HCT116 (cell line): Measurements from ENCODE around the gene VRK3. TPM values are rescaled to one million over a fixed set of nuclear protein-coding genes. Genes with fewer than 3 reads are reported as not detected.
"Not testable (repeated sequence)": the region's sequence is repeated elsewhere in the genome, so short reads cannot be mapped to it uniquely, and the experiment has no call there.

Source experiments
- ATAC-seq: fragments of 200-7000 bp; cut with Tn5 transposase; 2 replicates; pipeline ENCODE4 v1.9.1; 2020; ENCODE audit warnings: mild to moderate bottlenecking, moderate library complexity
- BruUV-seq: library from RNA; stranded (reverse); fragments of 400-500 nt; replicated peaks from 2 replicates; lab custom pipeline; 2021; lab: Mats Ljungman, UMichigan
- CTCF ChIA-PET: fragments of 300-600 bp; sonication (Branson Sonifier 250); formaldehyde crosslinking; loops from one replicate; lab custom pipeline; 2021; ENCODE audit warnings: antibody characterized with exemption; lab: Charles Lee
- POLR2A ChIA-PET: fragments of 300-600, 350-600 bp; sonication (Branson Sonifier 250); formaldehyde crosslinking; loops from one replicate; lab custom pipeline; 2021; ENCODE audit warnings: antibody characterized with exemption; lab: Charles Lee
- RAD21 ChIA-PET, 2 experiments: fragments of 300-600 bp; sonication (Branson Sonifier 250); formaldehyde crosslinking; loops; one replicate each; lab custom pipeline; 2023; ENCODE audit warnings: low total read pairs in 2 of 2; ENCODE audit not compliant: uncharacterized antibody in 2 of 2, unreplicated experiment in 2 of 2, low non-redundant PET in 1 of 2; lab: Charles Lee
- DNase-seq: peaks from one replicate; pipeline ENCODE4 v3.0.0-alpha.2; 2010; ENCODE audit warnings: low read depth, low spot score
- H2AFZ ChIP-seq: fragments of 200-600 bp; shearing (Covaris generic), sonication (generic); 2 replicates; pipeline ENCODE4 v1.6.1; 2017; ENCODE audit warnings: low read depth, mixed run types, mixed read lengths, antibody characterized with exemption, low read length; ENCODE audit not compliant: poor library complexity, severe bottlenecking
- H3K27ac ChIP-seq: 2 replicates; pipeline ENCODE4 v1.5.1; 2012; ENCODE audit warnings: low read depth, low read length
- H3K27me3 ChIP-seq: fragments of 200-600 bp; sonication (generic); 2 replicates; pipeline ENCODE4 v1.6.1; 2016; ENCODE audit warnings: mixed run types, low read length, mixed read lengths; ENCODE audit not compliant: insufficient read depth
- H3K36me3 ChIP-seq, 2 experiments: fragments of 200-500 bp in 1 of 2; fragments of 200-600 bp in 1 of 2; sonication (Bioruptor generic) in 1 of 2; sonication (generic) in 1 of 2; 2 replicates each; pipeline versions ENCODE4 v1.5.1 to v1.6.1; 2014 to 2016; ENCODE audit warnings: low read length in 2 of 2, inconsistent platforms in 1 of 2, mixed read lengths in 1 of 2, mixed run types in 1 of 2; ENCODE audit not compliant: insufficient read depth in 2 of 2, control insufficient read depth in 1 of 2
- H3K4me1 ChIP-seq, 2 experiments: fragments of 200-600 bp in 1 of 2; sonication (generic) in 1 of 2; 2 replicates each; pipeline versions ENCODE4 v1.5.1 to v1.6.1; 2012 to 2017; ENCODE audit warnings: low read length in 2 of 2, inconsistent platforms in 1 of 2, mild to moderate bottlenecking in 1 of 2, mixed read lengths in 1 of 2, mixed run types in 1 of 2, moderate library complexity in 1 of 2; ENCODE audit not compliant: insufficient read depth in 2 of 2, control insufficient read depth in 1 of 2
- H3K4me2 ChIP-seq: fragments of 200-600 bp; sonication (generic); 2 replicates; pipeline ENCODE4 v1.6.1; 2017; ENCODE audit warnings: mixed run types, low read length, mixed read lengths
- H3K4me3 ChIP-seq, 2 experiments: fragments of 200-600 bp in 1 of 2; sonication (generic) in 1 of 2; replicated peaks in 1 of 2; 2 replicates each; pipeline ENCODE4 v1.5.1; 2011 to 2016; ENCODE audit warnings: low read length in 2 of 2, control low read depth in 1 of 2, low read depth in 1 of 2, mild to moderate bottlenecking in 1 of 2, mixed read lengths in 1 of 2, mixed run types in 1 of 2
- H3K79me2 ChIP-seq: fragments of 200-600 bp; sonication (generic); 2 replicates; pipeline ENCODE4 v1.6.1; 2017; ENCODE audit warnings: mild to moderate bottlenecking, mixed run types, low read length, moderate library complexity, mixed read lengths; ENCODE audit not compliant: insufficient read depth
- H3K9ac ChIP-seq: fragments of 200-600 bp; sonication (generic); 2 replicates; pipeline ENCODE4 v1.6.1; 2016; ENCODE audit warnings: low read length, mixed read lengths
- H3K9me2 ChIP-seq: fragments of 200-600 bp; sonication (generic), shearing (Covaris generic); 2 replicates; pipeline ENCODE4 v1.6.1; 2017; ENCODE audit warnings: mixed run types, mild to moderate bottlenecking, moderate library complexity; ENCODE audit not compliant: insufficient read depth
- H3K9me3 ChIP-seq, 2 experiments: fragments of 200-500 bp in 1 of 2; fragments of 200-600 bp in 1 of 2; sonication (Bioruptor generic) in 1 of 2; sonication (generic) in 1 of 2; 2 replicates each; pipeline ENCODE4 v1.6.1; 2014 to 2017; ENCODE audit warnings: low read length in 2 of 2, mixed read lengths in 2 of 2, inconsistent platforms in 1 of 2, low read depth in 1 of 2, mild to moderate bottlenecking in 1 of 2, mixed run types in 1 of 2, moderate library complexity in 1 of 2; ENCODE audit not compliant: control insufficient read depth in 1 of 2, insufficient read depth in 1 of 2
- H4K20me1 ChIP-seq: fragments of 200-600 bp; sonication (generic), shearing (Covaris generic); 2 replicates; pipeline ENCODE4 v1.6.1; 2017; ENCODE audit warnings: mixed run types, mild to moderate bottlenecking, moderate library complexity; ENCODE audit not compliant: insufficient read depth
- FOSL1 ChIP-seq: IDR thresholded peaks from 2 replicates; pipeline ENCODE4 v1.6.1; 2012; ENCODE audit warnings: low read depth
- RAD21 ChIP-seq: IDR thresholded peaks from 2 replicates; pipeline ENCODE4 v1.6.1; 2012; ENCODE audit warnings: low read depth, mild to moderate bottlenecking
- intact Hi-C: fragments of 100-400 bp; cut with micrococcal nuclease; formaldehyde crosslinking; loops from 2 replicates; pipeline ENCODE4 v1.10.0; 2022
- total RNA-seq: library from RNA; stranded (reverse); gene quantifications from one replicate; pipeline ENCODE4 v1.2.1, GENCODE V29; 2021; ENCODE audit not compliant: unreplicated experiment

Gene VRK3
- total RNA-seq, 1 experiment from 2014 or later, result 44.0 TPM

GRCh38 chr19:49968279-49968922 is 56.8 kb downstream of the VRK3 start:
- Histone ChIP-seq H3K4me3 (no peak overlapping the region), H3K36me3 (no peaks in the 10 kb centered on the region), H3K27ac (no peak overlapping the region), H2AFZ (no peak overlapping the region), H4K20me1 (no peaks in the 10 kb centered on the region), H3K9ac (no peak overlapping the region), H3K9me2 (no peaks in the 10 kb centered on the region), H3K9me3 (no peaks in the 10 kb centered on the region), H3K79me2 (no peaks in the 10 kb centered on the region), H3K4me1 (no peaks in the 10 kb centered on the region), H3K27me3 (no peaks in the 10 kb centered on the region), H3K4me2 (no peak overlapping the region)
- ChIA-PET POLR2A (no interaction called here), CTCF (no interaction called here), RAD21 (no interaction called here)
- no peak for TF ChIP-seq RAD21
- no peak for TF ChIP-seq FOSL1
- DNase-seq (no peak), ATAC-seq (no peak)
- intact Hi-C loops, result no loop called here
- no TSS peak for BruUV-seq

GRCh38 chr19:49960980-49961379 is 64.2 kb downstream of the VRK3 start, which contains the start of gene SIGLEC11:
Gene SIGLEC11 (minus strand): TSS chr19:49961172. CDS start chr19:49961081, 91 bp downstream.
- H2AFZ ChIP-seq, intact Hi-C loops, H3K9me3 ChIP-seq, POLR2A ChIA-PET, BruUV-seq, H3K9ac ChIP-seq, H3K27me3 ChIP-seq, H3K79me2 ChIP-seq, H3K27ac ChIP-seq, H4K20me1 ChIP-seq, H3K4me3 ChIP-seq, H3K36me3 ChIP-seq, RAD21 ChIA-PET, H3K4me1 ChIP-seq, ATAC-seq, H3K4me2 ChIP-seq, H3K9me2 ChIP-seq, CTCF ChIA-PET, DNase-seq: not testable (repeated sequence)

GRCh38 chr19:49959892-49960291 is 65.3 kb downstream of the VRK3 start:
- H2AFZ ChIP-seq, POLR2A ChIA-PET, H3K27ac ChIP-seq, H3K79me2 ChIP-seq, H3K4me1 ChIP-seq, H3K9me3 ChIP-seq, H3K4me2 ChIP-seq, H3K9ac ChIP-seq, DNase-seq, H3K27me3 ChIP-seq, H4K20me1 ChIP-seq, RAD21 ChIA-PET, intact Hi-C loops, CTCF ChIA-PET, H3K9me2 ChIP-seq, H3K36me3 ChIP-seq, H3K4me3 ChIP-seq, BruUV-seq: not testable (repeated sequence)
- ATAC-seq, result peak; percentile 22; the same call in 1 of the 2 replicates

GRCh38 chr19:49958596-49958995 is 66.6 kb downstream of the VRK3 start:
- H3K9ac ChIP-seq, BruUV-seq, H4K20me1 ChIP-seq, H3K4me1 ChIP-seq, H3K27me3 ChIP-seq, H3K4me2 ChIP-seq, DNase-seq, ATAC-seq, H2AFZ ChIP-seq, H3K36me3 ChIP-seq, intact Hi-C loops, H3K4me3 ChIP-seq, H3K79me2 ChIP-seq, H3K27ac ChIP-seq, RAD21 ChIA-PET, CTCF ChIA-PET, H3K9me2 ChIP-seq, H3K9me3 ChIP-seq: not testable (repeated sequence)
- POLR2A ChIA-PET, result interaction anchor here (0.6 kb wide), 1 partner anchor 51 kb away, joined by 4 read pairs; no protein-coding TSS in a partner anchor
